SK-N-SH (cell line): ENCODE results near the gene WDHD1.

ENCODE experiments used
- EP300 ChIP-seq, 2 experiments: IDR thresholded peaks; 2 replicates each; pipeline versions ENCODE4 v1.4.0 to v1.6.1; 2012; ENCODE audit warnings: borderline replicate concordance in 1 of 2, low read depth in 1 of 2, low read length in 1 of 2
- EZH2phosphoT487 ChIP-seq: fragments of 200-600 bp; sonication (generic); IDR thresholded peaks from 2 replicates; pipeline ENCODE4 v1.6.1; 2017; ENCODE audit warnings: low read depth, mixed run types, mild to moderate bottlenecking, antibody characterized with exemption, moderate library complexity, borderline replicate concordance
- FOSL2 ChIP-seq: IDR thresholded peaks from 2 replicates; pipeline ENCODE4 v1.4.0; 2012; ENCODE audit warnings: low read depth, mild to moderate bottlenecking, moderate library complexity, borderline replicate concordance
- FOXJ3 ChIP-seq: sonication (generic); formaldehyde crosslinking; IDR thresholded peaks from 2 replicates; pipeline ENCODE4 v1.5.1; 2020; ENCODE audit warnings: mild to moderate bottlenecking, missing genetic modification reagents
- JUND ChIP-seq: IDR thresholded peaks from 2 replicates; pipeline ENCODE4 v1.4.0; 2012
- NRF1 ChIP-seq: IDR thresholded peaks from 2 replicates; pipeline ENCODE4 v1.6.1; 2012; ENCODE audit warnings: low read depth, mild to moderate bottlenecking, low read length
- POLR2AphosphoS5 ChIP-seq: IDR thresholded peaks from 2 replicates; pipeline ENCODE4 v1.6.1; 2012; ENCODE audit warnings: low read depth, low read length
- RFX5 ChIP-seq: IDR thresholded peaks from 2 replicates; pipeline ENCODE4 v1.6.1; 2012; ENCODE audit warnings: mild to moderate bottlenecking, improper control_type of control experiment, low read length
- SIN3A ChIP-seq: IDR thresholded peaks from 2 replicates; pipeline ENCODE4 v1.6.1; 2012; ENCODE audit warnings: low read depth, mild to moderate bottlenecking, low read length, moderate library complexity, borderline replicate concordance
- TAF1 ChIP-seq: IDR thresholded peaks from 2 replicates; pipeline ENCODE4 v1.6.1; 2012; ENCODE audit warnings: low read depth, mild to moderate bottlenecking, low read length, moderate library complexity, borderline replicate concordance
- TEAD4 ChIP-seq: IDR thresholded peaks from 2 replicates; pipeline ENCODE4 v1.4.0; 2012; ENCODE audit warnings: mild to moderate bottlenecking, borderline replicate concordance; ENCODE audit not compliant: insufficient read depth

DNA sequence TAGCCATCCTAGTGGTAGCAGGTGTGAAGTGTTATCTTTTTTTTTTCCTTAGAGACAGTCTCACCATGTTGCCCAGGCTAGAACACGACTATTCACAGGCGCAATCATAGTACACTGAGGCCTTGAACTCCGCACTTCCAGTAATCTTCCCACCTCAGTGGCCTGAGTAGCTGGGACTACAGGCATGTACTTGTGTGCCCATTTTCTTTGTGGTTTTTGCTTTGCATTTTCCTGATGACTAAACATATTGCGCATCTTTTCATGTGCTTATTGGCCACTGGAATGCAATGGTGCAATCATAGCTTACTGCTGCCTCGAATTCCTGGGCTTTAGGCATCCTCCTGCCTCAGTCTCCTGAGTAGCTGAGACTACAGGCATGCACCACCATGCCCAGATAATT is 90.9 kb downstream of the WDHD1 start:
- TF ChIP-seq SIN3A (no peak), TEAD4 (no peak), FOSL2 (no peak), EP300 (IDR thresholded peaks at IDR 0.05; ENCODE audit: borderline replicate concordance in 1 of 2, low read depth in 1 of 2, low read length in 1 of 2) (no peak), TAF1 (no peak), RFX5 (no peak), JUND (no peak), FOXJ3 (CRISPR knock-in tag) (no peak), POLR2AphosphoS5 (no peak), EZH2phosphoT487 (no peak), NRF1 (no peak)
